CD4-positive, alpha-beta memory T cell (primary cell): ENCODE data around the gene CCDC157. TPM values are rescaled to one million over a fixed set of nuclear protein-coding genes. Genes with fewer than 3 reads are reported as not detected.

Experiments
- CTCF ChIA-PET: fragments of 350-600 bp; sonication (Branson Sonifier 250); formaldehyde crosslinking; loops from one replicate; lab custom pipeline; 2021; ENCODE audit warnings: inconsistent platforms; ENCODE audit not compliant: partially characterized antibody; lab: Charles Lee
- POLR2A ChIA-PET: fragments of 350-600 bp; sonication (Branson Sonifier 250); formaldehyde crosslinking; loops from one replicate; lab custom pipeline; 2021; ENCODE audit not compliant: partially characterized antibody; lab: Charles Lee
- DNase-seq, 5 donors: peaks; one replicate each; pipeline versions ENCODE4 v3.0.0 to v3.0.0-alpha.2; 2020 to 2022; ENCODE audit warnings: mixed read lengths in 1 of 5
- H3K27ac ChIP-seq: one replicate; pipeline ENCODE4 v1.7.0; 2013; ENCODE audit warnings: low read depth, low read length
- H3K27me3 ChIP-seq: 2 replicates; pipeline ENCODE4 v1.7.0; 2013; ENCODE audit warnings: mild to moderate bottlenecking, low read length, moderate library complexity; ENCODE audit not compliant: insufficient read depth
- H3K36me3 ChIP-seq: 2 replicates; pipeline ENCODE4 v1.7.0; 2013; ENCODE audit warnings: mild to moderate bottlenecking, low read length, moderate library complexity; ENCODE audit not compliant: insufficient read depth
- H3K4me1 ChIP-seq: 2 replicates; pipeline ENCODE4 v1.7.0; 2013; ENCODE audit warnings: mild to moderate bottlenecking, low read length, moderate library complexity; ENCODE audit not compliant: insufficient read depth
- H3K4me3 ChIP-seq, 2 donors: one replicate each; pipeline ENCODE4 v1.7.0; 2013; ENCODE audit warnings: low read length in 2 of 2, mild to moderate bottlenecking in 1 of 2
- H3K9me3 ChIP-seq, 2 donors: one replicate each; pipeline ENCODE4 v1.7.0; 2013; ENCODE audit warnings: low read length in 2 of 2, control low read depth in 1 of 2; ENCODE audit not compliant: control insufficient read depth in 1 of 2
- H3K27ac Mint-ChIP-seq, 7 donors: one replicate each; pipeline ENCODE4 v1.8.0; 2020 to 2021; ENCODE audit warnings: mixed read lengths in 7 of 7, mild to moderate bottlenecking in 6 of 7, inconsistent platforms in 3 of 7, moderate library complexity in 3 of 7
- H3K27me3 Mint-ChIP-seq, 2 donors: one replicate each; pipeline ENCODE4 v1.8.0; 2020 to 2021; ENCODE audit warnings: mixed read lengths in 2 of 2
- H3K36me3 Mint-ChIP-seq, 2 donors: one replicate each; pipeline ENCODE4 v1.8.0; 2020 to 2021; ENCODE audit warnings: mixed read lengths in 2 of 2, inconsistent platforms in 1 of 2, mild to moderate bottlenecking in 1 of 2
- H3K4me1 Mint-ChIP-seq, 4 donors: one replicate each; pipeline ENCODE4 v1.8.0; 2020 to 2021; ENCODE audit warnings: mixed read lengths in 4 of 4, mild to moderate bottlenecking in 1 of 4
- H3K4me3 Mint-ChIP-seq, 8 donors: one replicate each; pipeline ENCODE4 v1.8.0; 2020 to 2021; ENCODE audit warnings: mixed read lengths in 8 of 8, mild to moderate bottlenecking in 7 of 8, moderate library complexity in 6 of 8, inconsistent platforms in 3 of 8
- H3K9me3 Mint-ChIP-seq, 8 donors: one replicate each; pipeline ENCODE4 v1.8.0; 2020 to 2021; ENCODE audit warnings: mixed read lengths in 8 of 8, mild to moderate bottlenecking in 5 of 8, inconsistent platforms in 3 of 8, moderate library complexity in 1 of 8
- intact Hi-C: fragments of 100-400 bp; cut with micrococcal nuclease; formaldehyde crosslinking; loops from one replicate; pipeline ENCODE4 v1.15.1; 2023
- polyA plus RNA-seq, 2 donors: library from polyadenylated mRNA; unstranded; fragments of 300-500 nt; fragmentation: Illumina TruSeq; gene quantifications; one replicate each; pipeline ENCODE4 v1.2.3, GENCODE V29; 2021
- total RNA-seq, 2 experiments: library from RNA; stranded (reverse); gene quantifications; one replicate each; pipeline ENCODE4 v1.2.3, GENCODE V29; 2021

The CCDC157 gene
- total and polyA plus RNA-seq, 4 experiments from 2014 or later = 0.38 to 3.9 (median 2.5) TPM

DNA sequence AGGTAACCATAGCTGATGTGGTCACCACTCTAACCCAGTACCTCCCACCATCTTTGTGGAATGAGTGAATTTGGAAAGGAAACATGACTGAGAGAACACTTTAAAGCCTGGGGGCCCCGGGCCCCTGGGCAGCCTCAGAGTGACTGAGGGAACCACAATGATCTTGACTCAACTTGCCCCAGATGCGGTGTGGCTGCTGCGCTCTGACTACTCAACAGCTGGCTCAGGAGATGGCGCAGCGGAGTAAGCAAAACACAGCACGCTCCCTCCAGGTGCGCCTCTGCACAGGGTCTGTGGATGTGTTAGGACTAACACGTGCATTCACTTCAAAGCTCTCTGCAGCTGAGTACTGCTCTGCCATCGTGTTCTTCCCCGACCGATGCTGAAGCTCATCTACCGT, 24.5 kb downstream of the CCDC157 start:
- no peak overlapping the region for H3K27ac Mint-ChIP-seq
- Histone ChIP-seq H3K36me3 (no peaks in the 10 kb centered on the region), H3K4me3 (no peak overlapping the region), H3K27me3 (no peaks in the 10 kb centered on the region), H3K4me1 (no peaks in the 10 kb centered on the region), H3K27ac (no peak overlapping the region), H3K9me3 (no peaks in the 10 kb centered on the region)
- H3K4me3 Mint-ChIP-seq = no peak overlapping the region
- no peak for DNase-seq
- intact Hi-C loops = no loop called here
- peaks cover 0 to 2% (median 1%) of the 10 kb centered on the region in 4 donors for H3K4me1 Mint-ChIP-seq
- H3K36me3 Mint-ChIP-seq = peaks cover 0 to 3% of the 10 kb centered on the region in 2 donors
- no peaks in the 10 kb centered on the region for H3K27me3 Mint-ChIP-seq
- ChIA-PET CTCF (interaction anchor here (0.8 to 14.6 kb wide), 4 partner anchors 94 to 273 kb away, joined by 3 to 392 read pairs (median 4); partner anchors contain the start of gene CASTOR1), POLR2A (interaction anchor here (1.3 kb wide), 1 partner anchor 92 kb away, joined by 4 read pairs; the partner anchor contains the start of gene CASTOR1)
- no peaks in the 10 kb centered on the region for H3K9me3 Mint-ChIP-seq

GRCh38 chr22:30382340-30382739, 25.5 kb downstream of the CCDC157 start:
- peaks cover 1 to 6% (median 4%) of the 10 kb centered on the region in 4 donors for H3K4me1 Mint-ChIP-seq
- no peak for DNase-seq
- H3K36me3 ChIP-seq = no peaks in the 10 kb centered on the region
- ChIA-PET CTCF (interaction anchor here (0.9 to 14.6 kb wide), 5 partner anchors 15 to 274 kb away, joined by 3 to 392 read pairs (median 3); partner anchors contain the start of gene CASTOR1), POLR2A (interaction anchor here (1.2 kb wide), 1 partner anchor 94 kb away, joined by 4 read pairs; the partner anchor contains the start of gene CASTOR1)
- intact Hi-C loops = no loop called here
- no peaks in the 10 kb centered on the region for H3K9me3 Mint-ChIP-seq
- no peak overlapping the region for H3K27ac ChIP-seq
- no peaks in the 10 kb centered on the region for H3K27me3 ChIP-seq
- peaks cover 0 to under 1% of the 10 kb centered on the region in 2 donors for H3K27me3 Mint-ChIP-seq
- H3K9me3 ChIP-seq = no peaks in the 10 kb centered on the region
- peaks cover 6% of the 10 kb centered on the region for H3K4me1 ChIP-seq
- H3K27ac Mint-ChIP-seq = no peak overlapping the region
- no peak overlapping the region for H3K4me3 Mint-ChIP-seq
- H3K36me3 Mint-ChIP-seq = peaks cover 0 to 3% of the 10 kb centered on the region in 2 donors
- H3K4me3 ChIP-seq = no peak overlapping the region

DNA sequence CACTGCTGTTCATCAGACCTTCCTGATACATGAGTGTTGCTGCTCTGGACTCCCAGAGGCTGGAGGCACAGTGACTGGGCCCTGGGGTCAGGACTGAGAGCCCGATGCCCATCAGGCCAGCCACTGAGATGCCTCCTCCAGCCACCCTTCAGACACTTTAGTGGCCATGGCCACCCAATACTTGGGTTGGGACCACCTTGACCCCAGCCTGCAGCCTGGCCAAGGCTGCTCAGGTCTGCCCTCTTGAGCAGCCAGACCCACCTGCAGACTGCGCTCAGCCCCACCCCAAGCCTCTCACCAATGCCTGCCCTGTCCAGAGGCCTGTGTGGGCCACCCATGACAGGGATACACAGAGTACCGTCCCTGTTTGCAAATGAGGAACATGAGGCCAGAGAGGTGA, 26.3 kb downstream of the CCDC157 start:
- Histone ChIP-seq H3K4me3 (no peak overlapping the region), H3K9me3 (no peaks in the 10 kb centered on the region), H3K27ac (no peak overlapping the region), H3K4me1 (peaks cover 9% of the 10 kb centered on the region), H3K27me3 (no peaks in the 10 kb centered on the region), H3K36me3 (no peaks in the 10 kb centered on the region)
- H3K4me1 Mint-ChIP-seq = peaks cover 5 to 7% (median 6%) of the 10 kb centered on the region in 4 donors
- no peak for DNase-seq
- CTCF ChIA-PET = interaction anchor here (0.9 to 14.6 kb wide), 5 partner anchors 16 to 275 kb away, joined by 3 to 392 read pairs (median 3); partner anchors contain the start of gene CASTOR1
- peak overlapping the region in 1 of 7 donors; percentile 59 for H3K27ac Mint-ChIP-seq
- H3K9me3 Mint-ChIP-seq = no peaks in the 10 kb centered on the region
- H3K36me3 Mint-ChIP-seq = peaks cover 0 to 3% of the 10 kb centered on the region in 2 donors
- intact Hi-C loops = no loop called here
- H3K4me3 Mint-ChIP-seq = no peak overlapping the region
- POLR2A ChIA-PET = interaction anchor here (1.2 kb wide), 1 partner anchor 94 kb away, joined by 4 read pairs; the partner anchor contains the start of gene CASTOR1
- H3K27me3 Mint-ChIP-seq = peaks cover 0 to 2% of the 10 kb centered on the region in 2 donors

- Mint-ChIP-seq H3K27ac (peak overlapping the region in 3 of 7 donors; percentile 0 to 60 (median 18)), H3K27me3 (peaks cover 0 to 2% of the 10 kb centered on the region in 2 donors), H3K36me3 (peaks cover 0 to under 1% of the 10 kb centered on the region in 2 donors), H3K4me1 (peaks cover 5 to 8% (median 6%) of the 10 kb centered on the region in 4 donors), H3K4me3 (peak overlapping the region in 6 of 8 donors; percentile 28 to 81 (median 50)), H3K9me3 (no peaks in the 10 kb centered on the region)
- Histone ChIP-seq H3K4me3 (no peak overlapping the region), H3K4me1 (peaks cover 9% of the 10 kb centered on the region), H3K27me3 (no peaks in the 10 kb centered on the region), H3K36me3 (no peaks in the 10 kb centered on the region), H3K27ac (no peak overlapping the region), H3K9me3 (no peaks in the 10 kb centered on the region)
- ChIA-PET CTCF (interaction anchor here (0.8 to 16.0 kb wide), 11 partner anchors 11 to 762 kb away, joined by 3 to 392 read pairs (median 5); partner anchors contain the start of genes CASTOR1 and MTFP1), POLR2A (interaction anchor here (0.8 to 4.3 kb wide), 4 partner anchors 75 to 109 kb away, joined by 3 to 90 read pairs (median 4); partner anchors contain the start of gene CASTOR1)
- DNase-seq = no peak
- intact Hi-C loops = loop anchor here (2.0 kb wide), 1 partner anchor 29 kb away; the partner anchor contains the start of genes CCDC157 and SF3A1
Observed at GRCh38 chr22:30385942-30386341, 29.1 kb downstream of the CCDC157 start.

DNA sequence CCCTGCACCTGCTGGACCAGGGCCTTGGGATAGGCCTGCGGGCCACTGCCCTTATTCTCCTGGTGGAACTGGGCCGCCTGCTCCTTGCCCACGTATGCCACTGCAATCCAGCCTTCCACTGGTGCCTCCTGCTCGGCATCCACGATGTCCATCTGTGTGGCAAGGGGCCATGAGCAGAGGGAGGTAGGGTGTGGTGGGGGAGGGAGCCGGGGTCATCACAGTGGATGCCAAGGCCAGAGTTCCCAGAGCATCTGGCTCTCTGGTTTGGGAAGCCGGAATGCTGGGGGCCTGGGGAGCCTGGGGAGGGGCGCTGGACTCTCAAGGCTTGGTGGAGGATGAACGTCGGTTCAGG, 29.8 kb downstream of the CCDC157 start:
- Histone ChIP-seq H3K4me1 (peaks cover 13% of the 10 kb centered on the region), H3K4me3 (no peak overlapping the region), H3K27ac (no peak overlapping the region), H3K36me3 (no peaks in the 10 kb centered on the region), H3K9me3 (no peaks in the 10 kb centered on the region), H3K27me3 (no peaks in the 10 kb centered on the region)
- H3K9me3 Mint-ChIP-seq = no peaks in the 10 kb centered on the region
- ChIA-PET POLR2A (interaction anchor here (1.2 to 4.3 kb wide), 8 partner anchors 39 to 110 kb away, joined by 3 to 90 read pairs (median 4); partner anchors contain the start of genes CASTOR1 and TBC1D10A), CTCF (interaction anchor here (0.9 to 16.0 kb wide), 13 partner anchors 12 to 280 kb away, joined by 3 to 392 read pairs (median 5); partner anchors contain the start of genes CASTOR1 and MTFP1)
- intact Hi-C loops = loop anchor here (2.0 kb wide), 1 partner anchor 30 kb away; the partner anchor contains the start of genes CCDC157 and SF3A1
- H3K4me1 Mint-ChIP-seq = peaks cover 9 to 13% (median 11%) of the 10 kb centered on the region in 4 donors
- H3K4me3 Mint-ChIP-seq = peak overlapping the region; percentile 54 to 82 (median 79)
- peaks cover 0 to 2% of the 10 kb centered on the region in 2 donors for H3K27me3 Mint-ChIP-seq
- DNase-seq = no peak
- H3K36me3 Mint-ChIP-seq = no peaks in the 10 kb centered on the region
- H3K27ac Mint-ChIP-seq = peak overlapping the region in 2 of 7 donors; percentile 0 to 56

GRCh38 chr22:30386960-30387827, 30.4 kb downstream of the CCDC157 start, which contains the start of gene RNF215:
Gene RNF215 (minus strand): TSS chr22:30387411. CDS start chr22:30387313, 98 bp downstream.
- ChIA-PET POLR2A (interaction anchor here (0.6 to 4.3 kb wide), 16 partner anchors 10 to 124 kb away, joined by 3 to 90 read pairs (median 4); partner anchors contain the start of genes CASTOR1, SEC14L2 and TBC1D10A), CTCF (interaction anchor here (0.6 to 16.0 kb wide), 28 partner anchors 10 to 285 kb away, joined by 3 to 392 read pairs (median 4); partner anchors contain the start of genes CASTOR1, CCDC157, MTFP1 and SEC14L2)
- no peak within 1 kb of the TSS for H3K4me3 ChIP-seq
- Mint-ChIP-seq H3K4me3 (peak within 1 kb of the TSS; percentile 63 to 84 (median 79)), H3K27me3 (peaks cover 0 to 2% of the 10 kb centered on the region in 2 donors), H3K9me3 (no peaks in the 10 kb centered on the region), H3K27ac (peak within 1 kb of the TSS in 5 of 7 donors; percentile 0 to 94 (median 84)), H3K36me3 (no peaks in the 10 kb centered on the region), H3K4me1 (peaks cover 9 to 15% (median 11%) of the 10 kb centered on the region in 4 donors)
- H3K36me3 ChIP-seq = no peaks in the 10 kb centered on the region
- H3K9me3 ChIP-seq = no peaks in the 10 kb centered on the region
- no peaks in the 10 kb centered on the region for H3K27me3 ChIP-seq
- intact Hi-C loops = loop anchor here (1.0 to 2.0 kb wide), 4 partner anchors 30 to 279 kb away; partner anchors contain the start of genes CCDC157 and SF3A1
- peaks cover 13% of the 10 kb centered on the region for H3K4me1 ChIP-seq
- H3K27ac ChIP-seq = no peak within 1 kb of the TSS
- peak; percentile 66 to 85 (median 79) for DNase-seq
